Suprapubic skin (tissue), 3 donors: ENCODE measurements around the gene JAZF1.

Source experiments
- POLR2A ChIP-seq, 2 donors: fragments of 450-650 bp; IDR thresholded peaks; one replicate each; pipeline ENCODE4 v1.6.1; 2017; ENCODE audit warnings: antibody characterized with exemption in 2 of 2, mild to moderate bottlenecking in 2 of 2, moderate library complexity in 2 of 2
- TF ChIP-seq, protein P1 (sequence below), 2 donors: fragments of 200-600 bp in 1 of 2; fragments of 450-650 bp in 1 of 2; sonication (generic) in 1 of 2; IDR thresholded peaks; one replicate each; pipeline ENCODE4 v1.5.1; 2016 to 2019; ENCODE audit warnings: antibody characterized with exemption in 2 of 2, mild to moderate bottlenecking in 1 of 2, moderate library complexity in 1 of 2

- TF ChIP-seq, protein P1, sequence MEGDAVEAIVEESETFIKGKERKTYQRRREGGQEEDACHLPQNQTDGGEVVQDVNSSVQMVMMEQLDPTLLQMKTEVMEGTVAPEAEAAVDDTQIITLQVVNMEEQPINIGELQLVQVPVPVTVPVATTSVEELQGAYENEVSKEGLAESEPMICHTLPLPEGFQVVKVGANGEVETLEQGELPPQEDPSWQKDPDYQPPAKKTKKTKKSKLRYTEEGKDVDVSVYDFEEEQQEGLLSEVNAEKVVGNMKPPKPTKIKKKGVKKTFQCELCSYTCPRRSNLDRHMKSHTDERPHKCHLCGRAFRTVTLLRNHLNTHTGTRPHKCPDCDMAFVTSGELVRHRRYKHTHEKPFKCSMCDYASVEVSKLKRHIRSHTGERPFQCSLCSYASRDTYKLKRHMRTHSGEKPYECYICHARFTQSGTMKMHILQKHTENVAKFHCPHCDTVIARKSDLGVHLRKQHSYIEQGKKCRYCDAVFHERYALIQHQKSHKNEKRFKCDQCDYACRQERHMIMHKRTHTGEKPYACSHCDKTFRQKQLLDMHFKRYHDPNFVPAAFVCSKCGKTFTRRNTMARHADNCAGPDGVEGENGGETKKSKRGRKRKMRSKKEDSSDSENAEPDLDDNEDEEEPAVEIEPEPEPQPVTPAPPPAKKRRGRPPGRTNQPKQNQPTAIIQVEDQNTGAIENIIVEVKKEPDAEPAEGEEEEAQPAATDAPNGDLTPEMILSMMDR (IDR thresholded peaks at IDR 0.05): no peak
- no peak for TF ChIP-seq POLR2A (IDR thresholded peaks at IDR 0.05)
These were observed 264.2 kb downstream of the JAZF1 start for GRCh38 chr7:27916372-27916771.
